HepG2 (cell line): ENCODE data around the gene SDK1. TPM values are rescaled to one million over a fixed set of nuclear protein-coding genes. Genes with fewer than 3 reads are reported as not detected.

Experiments used
- ATAC-seq: fragments of 200-7000 bp; cut with Tn5 transposase; 3 replicates; pipeline ENCODE4 v1.9.1; 2020; ENCODE audit warnings: mild to moderate bottlenecking, moderate library complexity
- BruUV-seq: library from RNA; stranded (reverse); fragments of 400-500 nt; replicated peaks from 2 replicates; lab custom pipeline; 2021; lab: Mats Ljungman, UMichigan
- CTCF ChIA-PET: fragments of 300-600 bp; formaldehyde crosslinking; extraction: SDS; loops from one replicate; lab custom pipeline; 2021; ENCODE audit warnings: low total read pairs, inconsistent platforms, low intra/inter-chr PET ratio; lab: Yijun Ruan, JAX
- POLR2A ChIA-PET: fragments of 350-600 bp; sonication (Branson Sonifier 250); formaldehyde crosslinking; loops from one replicate; lab custom pipeline; 2020; ENCODE audit warnings: antibody characterized with exemption, inconsistent platforms; lab: Yijun Ruan, JAX
- DNase-seq: peaks from one replicate; pipeline ENCODE4 v3.0.0-alpha.2; 2015; ENCODE audit warnings: low spot score
- FAIRE-seq: peaks from 3 replicates; lab custom pipeline; 2011; peaks lifted over from hg19 to GRCh38; lab: Jason Lieb, UNC
- H2AFZ ChIP-seq: one replicate; pipeline ENCODE4 v1.6.1; 2011; ENCODE audit warnings: low read length, inconsistent platforms
- H3K27ac ChIP-seq: fragments of 300-600 bp; 3 replicates; pipeline ENCODE4 v1.8.0; 2011; ENCODE audit warnings: mixed run types, mild to moderate bottlenecking, mixed read lengths, low read length, inconsistent platforms; ENCODE audit not compliant: insufficient read depth; ENCODE audit errors: extremely low read length
- H3K27me3 ChIP-seq, 2 experiments: fragments of 200-600 bp in 1 of 2; 2 replicates in 1 of 2; 3 replicates in 1 of 2; pipeline versions ENCODE4 v1.6.0 to v1.8.0; 2011; ENCODE audit warnings: low read length in 2 of 2, mild to moderate bottlenecking in 2 of 2, moderate library complexity in 2 of 2, inconsistent platforms in 1 of 2; ENCODE audit not compliant: insufficient read depth in 2 of 2, control insufficient read depth in 1 of 2
- H3K36me3 ChIP-seq, 2 experiments: fragments of 200-600 bp in 1 of 2; replicated peaks in 1 of 2; 2 replicates in 1 of 2; 3 replicates in 1 of 2; pipeline versions ENCODE4 v1.5.1 to v1.8.0; 2011; ENCODE audit warnings: low read length in 2 of 2, inconsistent platforms in 1 of 2; ENCODE audit not compliant: insufficient read depth in 2 of 2, control insufficient read depth in 1 of 2
- H3K4me1 ChIP-seq: 2 replicates; pipeline ENCODE4 v1.5.1; 2012; ENCODE audit warnings: low read length, inconsistent platforms; ENCODE audit not compliant: insufficient read depth
- H3K4me2 ChIP-seq: 2 replicates; pipeline ENCODE4 v1.6.0; 2011; ENCODE audit warnings: low read depth, low read length, inconsistent platforms
- H3K4me3 ChIP-seq, 3 experiments: fragments of 200-600 bp in 1 of 3; sonication (generic), shearing (Covaris generic) in 1 of 3; replicated peaks in 1 of 3; 2 replicates each; pipeline ENCODE4 v1.5.1; 2011 to 2016; ENCODE audit warnings: low read length in 3 of 3, inconsistent platforms in 2 of 3, low read depth in 2 of 3, mild to moderate bottlenecking in 2 of 3, control low read depth in 1 of 3, mixed read lengths in 1 of 3; ENCODE audit not compliant: insufficient read depth in 1 of 3
- H3K79me2 ChIP-seq: one replicate; pipeline ENCODE4 v1.6.1; 2011; ENCODE audit warnings: low read length, inconsistent platforms; ENCODE audit not compliant: insufficient read depth
- H3K9ac ChIP-seq: 2 replicates; pipeline ENCODE4 v1.6.0; 2011; ENCODE audit warnings: mild to moderate bottlenecking, low read depth, low read length, inconsistent platforms; ENCODE audit not compliant: insufficient read depth
- H3K9me3 ChIP-seq: 2 replicates; pipeline ENCODE4 v1.5.1; 2012; ENCODE audit warnings: mild to moderate bottlenecking, low read length
- H4K20me1 ChIP-seq: 2 replicates; pipeline ENCODE4 v1.6.0; 2011; ENCODE audit warnings: inconsistent platforms, mild to moderate bottlenecking, low read length, moderate library complexity; ENCODE audit not compliant: insufficient read depth
- ATAD3A ChIP-seq: sonication (generic); formaldehyde crosslinking; IDR thresholded peaks from 2 replicates; pipeline ENCODE4 v1.4.0; 2020; ENCODE audit warnings: missing genetic modification reagents
- HIC2 ChIP-seq: sonication (generic); formaldehyde crosslinking; IDR thresholded peaks from 2 replicates; pipeline ENCODE4 v1.9.0; 2022; ENCODE audit warnings: low read depth, missing genetic modification reagents
- MEF2D ChIP-seq: sonication (generic); formaldehyde crosslinking; IDR thresholded peaks from 2 replicates; pipeline ENCODE4 v1.5.1; 2020; ENCODE audit warnings: mild to moderate bottlenecking, missing genetic modification reagents
- NFE2L2 ChIP-seq: fragments of 150-350 bp; IDR thresholded peaks from 2 replicates; pipeline ENCODE4 v1.6.1; 2014; ENCODE audit warnings: low read length
- TEAD3 ChIP-seq: optimal IDR thresholded peaks from 2 replicates; pipeline ENCODE3; 2016; ENCODE audit warnings: borderline replicate concordance
- THRA ChIP-seq: sonication (generic); formaldehyde crosslinking; IDR thresholded peaks from 2 replicates; pipeline ENCODE4 v1.4.0; 2020; ENCODE audit warnings: missing genetic modification reagents, borderline replicate concordance
- TIGD3 ChIP-seq: sonication (generic); formaldehyde crosslinking; IDR thresholded peaks from 2 replicates; pipeline ENCODE4 v1.5.1; 2020; ENCODE audit warnings: mild to moderate bottlenecking, missing genetic modification reagents, borderline replicate concordance
- ZNF850 ChIP-seq: sonication (generic); formaldehyde crosslinking; conservative IDR thresholded peaks from 2 replicates; pipeline ENCODE4 v1.9.0; 2021; ENCODE audit warnings: mild to moderate bottlenecking, missing genetic modification reagents
- WGBS: methylation state at CpG from one replicate; pipeline ENCODE4 v1.1.6; 2017; ENCODE audit warnings: low lambda C conversion rate; 5-methylcytosine and 5-hydroxymethylcytosine counted together
- in situ Hi-C: cut with HindIII; loops from 2 replicates; pipeline ENCODE4 v1.10.0; 2017; ENCODE audit warnings: low pct_unique_long_range_greater_than_20kb; ENCODE audit not compliant: extremely low pct_ligation_motif_present
- intact Hi-C: fragments of 100-400 bp; cut with micrococcal nuclease; formaldehyde crosslinking; loops from one replicate; pipeline ENCODE4 v1.10.0; 2022; ENCODE audit not compliant: unreplicated experiment
- polyA plus RNA-seq, 8 experiments: library from polyadenylated mRNA; depleted of rRNA in 3 of 8; stranded (reverse) in 7 of 8; unstranded in 1 of 8; fragments of >200 nt; fragmentation: Illumina TruSeq in 4 of 8; extraction: Trizol in 4 of 8; gene quantifications; 2 replicates each; pipeline versions ENCODE4 v1.2.1 to v1.2.3, GENCODE V29; 2011 to 2016; ENCODE audit warnings: low read depth in 4 of 8, missing spikeins in 1 of 8, mixed read lengths in 1 of 8; ENCODE audit not compliant: insufficient read depth in 1 of 8
- total RNA-seq, 5 experiments: library from RNA; depleted of rRNA; stranded (reverse); fragments of >200 nt; fragmentation: Illumina TruSeq; extraction: Trizol; gene quantifications; 2 replicates each; pipeline ENCODE4 v1.2.3, GENCODE V29; 2016; ENCODE audit warnings: low read depth in 1 of 5
- TF ChIP-seq, protein P1 (sequence below): sonication (generic); formaldehyde crosslinking; conservative IDR thresholded peaks from 2 replicates; pipeline ENCODE4 v1.4.0; 2020; ENCODE audit warnings: mild to moderate bottlenecking, missing genetic modification reagents, moderate library complexity

Gene SDK1
- total and polyA plus RNA-seq, 2 of the 13 experiments (the other 11 are each of a cell fraction or from before 2014, with no cell fraction given): 0.35 to 2.4 TPM

- intact Hi-C loops: no loop called here
- TF ChIP-seq NFE2L2 (no peak), ZNF850 (no peak), HIC2 (no peak), THRA (CRISPR knock-in tag) (no peak), TIGD3 (no peak), TEAD3 (CRISPR knock-in tag) (no peak), MEF2D (CRISPR knock-in tag) (no peak), ATAD3A (no peak)
- TF ChIP-seq, protein P1, sequence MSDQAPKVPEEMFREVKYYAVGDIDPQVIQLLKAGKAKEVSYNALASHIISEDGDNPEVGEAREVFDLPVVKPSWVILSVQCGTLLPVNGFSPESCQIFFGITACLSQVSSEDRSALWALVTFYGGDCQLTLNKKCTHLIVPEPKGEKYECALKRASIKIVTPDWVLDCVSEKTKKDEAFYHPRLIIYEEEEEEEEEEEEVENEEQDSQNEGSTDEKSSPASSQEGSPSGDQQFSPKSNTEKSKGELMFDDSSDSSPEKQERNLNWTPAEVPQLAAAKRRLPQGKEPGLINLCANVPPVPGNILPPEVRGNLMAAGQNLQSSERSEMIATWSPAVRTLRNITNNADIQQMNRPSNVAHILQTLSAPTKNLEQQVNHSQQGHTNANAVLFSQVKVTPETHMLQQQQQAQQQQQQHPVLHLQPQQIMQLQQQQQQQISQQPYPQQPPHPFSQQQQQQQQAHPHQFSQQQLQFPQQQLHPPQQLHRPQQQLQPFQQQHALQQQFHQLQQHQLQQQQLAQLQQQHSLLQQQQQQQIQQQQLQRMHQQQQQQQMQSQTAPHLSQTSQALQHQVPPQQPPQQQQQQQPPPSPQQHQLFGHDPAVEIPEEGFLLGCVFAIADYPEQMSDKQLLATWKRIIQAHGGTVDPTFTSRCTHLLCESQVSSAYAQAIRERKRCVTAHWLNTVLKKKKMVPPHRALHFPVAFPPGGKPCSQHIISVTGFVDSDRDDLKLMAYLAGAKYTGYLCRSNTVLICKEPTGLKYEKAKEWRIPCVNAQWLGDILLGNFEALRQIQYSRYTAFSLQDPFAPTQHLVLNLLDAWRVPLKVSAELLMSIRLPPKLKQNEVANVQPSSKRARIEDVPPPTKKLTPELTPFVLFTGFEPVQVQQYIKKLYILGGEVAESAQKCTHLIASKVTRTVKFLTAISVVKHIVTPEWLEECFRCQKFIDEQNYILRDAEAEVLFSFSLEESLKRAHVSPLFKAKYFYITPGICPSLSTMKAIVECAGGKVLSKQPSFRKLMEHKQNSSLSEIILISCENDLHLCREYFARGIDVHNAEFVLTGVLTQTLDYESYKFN: no peak
- in situ Hi-C loops: no loop called here
- no peak overlapping the region for H3K27ac ChIP-seq
- no peak overlapping the region for H2AFZ ChIP-seq
- no peak for DNase-seq
- no peaks in the 10 kb centered on the region for H3K79me2 ChIP-seq
- no peak overlapping the region for H3K4me2 ChIP-seq
- H3K4me1 ChIP-seq: 0 out of 2 replicates have a peak, but pooled peaks cover 2% of the 10 kb centered on the region
- ATAC-seq: no peak
- CTCF ChIA-PET: no interaction called here
- H3K36me3 ChIP-seq: no peaks in the 10 kb centered on the region
- H3K9me3 ChIP-seq: no peaks in the 10 kb centered on the region
- FAIRE-seq: no peak
- BruUV-seq: no TSS peak
- 95% methylated on average over 14 of the region's 14 CpGs for WGBS
- H4K20me1 ChIP-seq: no peaks in the 10 kb centered on the region
- POLR2A ChIA-PET: no interaction called here
- no peak overlapping the region for H3K9ac ChIP-seq
- no peak overlapping the region for H3K4me3 ChIP-seq
- no peaks in the 10 kb centered on the region for H3K27me3 ChIP-seq
Observed at GRCh38 chr7:4030346-4030950, 729.4 kb downstream of the SDK1 start.
